ENCODE data around the gene PDE12. TPM values are rescaled to one million over a fixed set of nuclear protein-coding genes. Genes with fewer than 3 reads are reported as not detected.

Gene PDE12
- total RNA-seq, result 10 to 100 TPM; 24.4 to 34.5 TPM

GRCh38 chr3:57555738-57556458 lies at the start of gene PDE12:
PDE12 (plus strand) TSS chr3:57556274; CDS start chr3:57556380, 106 bp downstream.
- Histone ChIP-seq H3K27me3 (no peaks in the 10 kb centered on the region), H3K4me1 (peaks cover 3% of the 10 kb centered on the region), H3K9ac (ENCODE audit: low read depth in 2 of 2, low read length in 2 of 2) (peak within 1 kb of the TSS; percentile 94 to 97), H3K27ac (peak within 1 kb of the TSS; percentile 85), H3K36me3 (no peaks in the 10 kb centered on the region), H3K9me3 (no peaks in the 10 kb centered on the region), H3K4me3 (peak within 1 kb of the TSS; percentile 62)
- TF ChIP-seq CTCF (IDR thresholded peaks at IDR 0.05), result no peak
- DNase-seq, result peak; percentile 93
- intact Hi-C loops (cut with DNase I), result loop anchor here (5.0 kb wide), 1 partner anchor 41 kb away; the partner anchor contains the start of gene ARF4

- TF ChIP-seq CTCF (IDR thresholded peaks at IDR 0.05), result no peak
- Histone ChIP-seq H3K9ac (ENCODE audit: low read depth in 2 of 2, low read length in 2 of 2) (no peak overlapping the region), H3K27me3 (no peaks in the 10 kb centered on the region), H3K36me3 (no peaks in the 10 kb centered on the region), H3K4me3 (no peak overlapping the region), H3K27ac (no peak overlapping the region), H3K4me1 (no peaks in the 10 kb centered on the region), H3K9me3 (no peaks in the 10 kb centered on the region)
- DNase-seq, result no peak
- intact Hi-C loops (cut with DNase I), result no loop called here
These were observed 43.9 kb upstream of the PDE12 start for GRCh38 chr3:57512166-57512565.

- Histone ChIP-seq H3K4me3 (no peak overlapping the region), H3K27ac (no peak overlapping the region), H3K9me3 (no peaks in the 10 kb centered on the region), H3K4me1 (no peaks in the 10 kb centered on the region), H3K9ac (ENCODE audit: low read depth in 2 of 2, low read length in 2 of 2) (no peak overlapping the region), H3K36me3 (no peaks in the 10 kb centered on the region), H3K27me3 (no peaks in the 10 kb centered on the region)
- DNase-seq, result no peak
- no peak for TF ChIP-seq CTCF (IDR thresholded peaks at IDR 0.05)
- intact Hi-C loops (cut with DNase I), result no loop called here
These were observed 37.7 kb upstream of the PDE12 start for GRCh38 chr3:57518276-57518915.

- intact Hi-C loops (cut with DNase I), result no loop called here
- Histone ChIP-seq H3K27me3 (no peaks in the 10 kb centered on the region), H3K9me3 (no peaks in the 10 kb centered on the region), H3K4me1 (peaks cover 5% of the 10 kb centered on the region), H3K9ac (ENCODE audit: low read depth in 2 of 2, low read length in 2 of 2) (no peak overlapping the region), H3K36me3 (no peaks in the 10 kb centered on the region), H3K27ac (no peak overlapping the region), H3K4me3 (no peak overlapping the region)
- no peak for DNase-seq
- no peak for TF ChIP-seq CTCF (IDR thresholded peaks at IDR 0.05)
These were observed 25.9 kb upstream of the PDE12 start for GRCh38 chr3:57530071-57530608.

GRCh38 chr3:57538465-57538864 lies 17.6 kb upstream of the PDE12 start:
- no peaks in the 10 kb centered on the region for H3K36me3 ChIP-seq
- H3K4me3 ChIP-seq, result no peak overlapping the region
- no peaks in the 10 kb centered on the region for H3K4me1 ChIP-seq
- H3K9me3 ChIP-seq, result no peaks in the 10 kb centered on the region
- intact Hi-C loops (cut with DNase I), result no loop called here
- no peak overlapping the region for H3K27ac ChIP-seq
- no peaks in the 10 kb centered on the region for H3K27me3 ChIP-seq
- no peak for DNase-seq
- no peak for TF ChIP-seq CTCF (IDR thresholded peaks at IDR 0.05)
- no peak overlapping the region for H3K9ac ChIP-seq (ENCODE audit: low read depth in 2 of 2, low read length in 2 of 2)
